Mucosa of rectum (tissue), 2 donors: ENCODE data around the gene ATF5.

Experiments
- H3K27ac ChIP-seq, 2 donors: one replicate each; pipeline ENCODE4 v1.7.0; 2013; ENCODE audit warnings: inconsistent platforms in 2 of 2, low read depth in 2 of 2, low read length in 2 of 2
- H3K27me3 ChIP-seq, 2 donors: one replicate each; pipeline ENCODE4 v1.7.0; 2013; ENCODE audit warnings: low read length in 2 of 2; ENCODE audit not compliant: control insufficient read depth in 2 of 2, insufficient read depth in 2 of 2
- H3K36me3 ChIP-seq, 2 donors: one replicate each; pipeline ENCODE4 v1.7.0; 2013; ENCODE audit warnings: low read length in 2 of 2; ENCODE audit not compliant: control insufficient read depth in 2 of 2, insufficient read depth in 2 of 2
- H3K4me1 ChIP-seq, 2 donors: one replicate each; pipeline ENCODE4 v1.7.0; 2013; ENCODE audit warnings: low read length in 2 of 2, mild to moderate bottlenecking in 1 of 2; ENCODE audit not compliant: control insufficient read depth in 2 of 2, insufficient read depth in 2 of 2
- H3K4me3 ChIP-seq, 2 donors: one replicate each; pipeline ENCODE4 v1.7.0; 2013; ENCODE audit warnings: low read length in 2 of 2
- H3K9ac ChIP-seq, 2 donors: one replicate each; pipeline ENCODE4 v1.7.0; 2013; ENCODE audit warnings: low read length in 2 of 2, low read depth in 1 of 2, mild to moderate bottlenecking in 1 of 2
- H3K9me3 ChIP-seq, 2 donors: one replicate each; pipeline ENCODE4 v1.7.0; 2013; ENCODE audit warnings: low read length in 2 of 2; ENCODE audit not compliant: control insufficient read depth in 2 of 2
- donor health status: healthy.
- donor health status: Normal muscosa, but diverticular disease.

Gene ATF5

GRCh38 chr19:49911381-49912145 lies 17.4 kb upstream of the ATF5 start:
- Histone ChIP-seq H3K36me3 (peaks cover 40 to 51% of the 10 kb centered on the region in 2 donors), H3K9ac (no peak overlapping the region), H3K27ac (peak overlapping the region in 1 of 2 donors; percentile 23), H3K4me1 (peaks cover 0 to 2% of the 10 kb centered on the region in 2 donors), H3K4me3 (no peak overlapping the region), H3K27me3 (no peaks in the 10 kb centered on the region), H3K9me3 (no peaks in the 10 kb centered on the region)

GRCh38 chr19:49912965-49913685 lies 15.9 kb upstream of the ATF5 start:
- Histone ChIP-seq H3K4me3 (no peak overlapping the region), H3K27me3 (no peaks in the 10 kb centered on the region), H3K9ac (no peak overlapping the region), H3K4me1 (peaks cover 0 to 2% of the 10 kb centered on the region in 2 donors), H3K27ac (no peak overlapping the region), H3K9me3 (no peaks in the 10 kb centered on the region), H3K36me3 (peaks cover 39 to 45% of the 10 kb centered on the region in 2 donors)

GRCh38 chr19:49913720-49914119 lies 15.3 kb upstream of the ATF5 start:
- Histone ChIP-seq H3K9ac (no peak overlapping the region), H3K4me3 (no peak overlapping the region), H3K9me3 (no peaks in the 10 kb centered on the region), H3K27me3 (no peaks in the 10 kb centered on the region), H3K36me3 (peaks cover 36 to 43% of the 10 kb centered on the region in 2 donors), H3K27ac (no peak overlapping the region), H3K4me1 (peaks cover 0 to 2% of the 10 kb centered on the region in 2 donors)

- Histone ChIP-seq H3K4me1 (peaks cover 0 to 2% of the 10 kb centered on the region in 2 donors), H3K9me3 (no peaks in the 10 kb centered on the region), H3K27ac (no peak overlapping the region), H3K9ac (no peak overlapping the region), H3K36me3 (peaks cover 31 to 32% of the 10 kb centered on the region in 2 donors), H3K4me3 (no peak overlapping the region), H3K27me3 (no peaks in the 10 kb centered on the region)
These were observed 13.7 kb upstream of the ATF5 start for GRCh38 chr19:49915271-49915670.

GRCh38 chr19:49916839-49917733 lies 11.9 kb upstream of the ATF5 start:
- Histone ChIP-seq H3K9me3 (no peaks in the 10 kb centered on the region), H3K36me3 (peaks cover 33 to 39% of the 10 kb centered on the region in 2 donors)

GRCh38 chr19:49918089-49918488 lies 10.9 kb upstream of the ATF5 start:
- H3K4me3 ChIP-seq, result no peak overlapping the region
- no peaks in the 10 kb centered on the region for H3K27me3 ChIP-seq
- no peaks in the 10 kb centered on the region for H3K4me1 ChIP-seq
- peaks cover 35 to 41% of the 10 kb centered on the region in 2 donors for H3K36me3 ChIP-seq
- no peak overlapping the region for H3K9ac ChIP-seq
- no peaks in the 10 kb centered on the region for H3K9me3 ChIP-seq
- H3K27ac ChIP-seq, result no peak overlapping the region

More at GRCh38 chr19:49916839-49917733, 11.9 kb upstream of the ATF5 start:
- Histone ChIP-seq H3K27ac (no peak overlapping the region), H3K27me3 (no peaks in the 10 kb centered on the region), H3K4me3 (no peak overlapping the region), H3K9ac (no peak overlapping the region), H3K4me1 (no peaks in the 10 kb centered on the region)

- Histone ChIP-seq H3K4me3 (no peak overlapping the region), H3K27me3 (no peaks in the 10 kb centered on the region), H3K27ac (no peak overlapping the region), H3K9me3 (no peaks in the 10 kb centered on the region), H3K36me3 (peaks cover 28 to 47% of the 10 kb centered on the region in 2 donors), H3K9ac (no peak overlapping the region), H3K4me1 (peaks cover 0 to 3% of the 10 kb centered on the region in 2 donors)
These were observed 8.2 kb upstream of the ATF5 start for GRCh38 chr19:49920624-49921363.

- H3K9ac ChIP-seq, result no peak overlapping the region
- H3K9me3 ChIP-seq, result no peaks in the 10 kb centered on the region
- H3K36me3 ChIP-seq, result peaks cover 23 to 47% of the 10 kb centered on the region in 2 donors
- no peak overlapping the region for H3K4me3 ChIP-seq
- H3K27ac ChIP-seq, result no peak overlapping the region
- H3K4me1 ChIP-seq, result peaks cover 0 to 3% of the 10 kb centered on the region in 2 donors
- no peaks in the 10 kb centered on the region for H3K27me3 ChIP-seq
These were observed 6.9 kb upstream of the ATF5 start for GRCh38 chr19:49921871-49922795.
